ENCODE measurements around the gene STEAP3.

- no peak for TF ChIP-seq POLR2A (IDR thresholded peaks at IDR 0.05)
- TF ChIP-seq, protein P1, sequence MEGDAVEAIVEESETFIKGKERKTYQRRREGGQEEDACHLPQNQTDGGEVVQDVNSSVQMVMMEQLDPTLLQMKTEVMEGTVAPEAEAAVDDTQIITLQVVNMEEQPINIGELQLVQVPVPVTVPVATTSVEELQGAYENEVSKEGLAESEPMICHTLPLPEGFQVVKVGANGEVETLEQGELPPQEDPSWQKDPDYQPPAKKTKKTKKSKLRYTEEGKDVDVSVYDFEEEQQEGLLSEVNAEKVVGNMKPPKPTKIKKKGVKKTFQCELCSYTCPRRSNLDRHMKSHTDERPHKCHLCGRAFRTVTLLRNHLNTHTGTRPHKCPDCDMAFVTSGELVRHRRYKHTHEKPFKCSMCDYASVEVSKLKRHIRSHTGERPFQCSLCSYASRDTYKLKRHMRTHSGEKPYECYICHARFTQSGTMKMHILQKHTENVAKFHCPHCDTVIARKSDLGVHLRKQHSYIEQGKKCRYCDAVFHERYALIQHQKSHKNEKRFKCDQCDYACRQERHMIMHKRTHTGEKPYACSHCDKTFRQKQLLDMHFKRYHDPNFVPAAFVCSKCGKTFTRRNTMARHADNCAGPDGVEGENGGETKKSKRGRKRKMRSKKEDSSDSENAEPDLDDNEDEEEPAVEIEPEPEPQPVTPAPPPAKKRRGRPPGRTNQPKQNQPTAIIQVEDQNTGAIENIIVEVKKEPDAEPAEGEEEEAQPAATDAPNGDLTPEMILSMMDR (IDR thresholded peaks at IDR 0.05) = no peak
Measured at GRCh38 chr2:119178776-119179175, 44.9 kb upstream of the STEAP3 start.
